ENCODE data around the gene DYNC1I1. TPM values are rescaled to one million over a fixed set of nuclear protein-coding genes. Genes with fewer than 3 reads are reported as not detected.

DYNC1I1 gene
- total RNA-seq, 2 experiments from 2014 or later: not detected

- POLR2A ChIA-PET: no interaction called here
- intact Hi-C loops (cut with DNase I, micrococcal nuclease): no loop called here
- no peaks in the 10 kb centered on the region for H3K9me3 Mint-ChIP-seq (ENCODE audit: low read depth)
- peaks cover 3% of the 10 kb centered on the region for H3K27me3 Mint-ChIP-seq
- H3K27ac Mint-ChIP-seq: no peak overlapping the region
- H3K36me3 Mint-ChIP-seq (ENCODE audit: low read depth): no peaks in the 10 kb centered on the region
- H3K4me3 Mint-ChIP-seq: no peak overlapping the region
- DNase-seq (peak; percentile 9), ATAC-seq (no peak)
- CTCF ChIA-PET: interaction anchor here (0.7 to 1.6 kb wide), 5 partner anchors 17 to 1547 kb away, joined by 3 to 4 read pairs (median 3); no protein-coding TSS in a partner anchor
- no peaks in the 10 kb centered on the region for H3K4me1 Mint-ChIP-seq
These were observed 22.7 kb downstream of the DYNC1I1 start for GRCh38 chr7:95794917-95795515.

- ATAC-seq (no peak), DNase-seq (no peak)
- ChIA-PET POLR2A (interaction anchor here (0.6 kb wide), 1 partner anchor 92 kb away, joined by 4 read pairs; no protein-coding TSS in a partner anchor), CTCF (no interaction called here)
- intact Hi-C loops (cut with DNase I, micrococcal nuclease): no loop called here
- no peaks in the 10 kb centered on the region for H3K4me1 Mint-ChIP-seq
- H3K9me3 Mint-ChIP-seq (ENCODE audit: low read depth): no peaks in the 10 kb centered on the region
- no peak overlapping the region for H3K27ac Mint-ChIP-seq
- H3K4me3 Mint-ChIP-seq: no peak overlapping the region
- H3K36me3 Mint-ChIP-seq (ENCODE audit: low read depth): no peaks in the 10 kb centered on the region
- peaks cover 2% of the 10 kb centered on the region for H3K27me3 Mint-ChIP-seq
These were observed 24.3 kb downstream of the DYNC1I1 start for GRCh38 chr7:95796617-95797016.

GRCh38 chr7:95798401-95798930 lies 26.1 kb downstream of the DYNC1I1 start:
- no peak for ATAC-seq
- no peak overlapping the region for H3K4me3 Mint-ChIP-seq
- no peak for DNase-seq
- no peak overlapping the region for H3K27ac Mint-ChIP-seq
- no peaks in the 10 kb centered on the region for H3K36me3 Mint-ChIP-seq (ENCODE audit: low read depth)
- ChIA-PET POLR2A (no interaction called here), CTCF (interaction anchor here (0.6 to 0.9 kb wide), 3 partner anchors 15 to 1499 kb away, joined by 3 read pairs; no protein-coding TSS in a partner anchor)
- no peaks in the 10 kb centered on the region for H3K9me3 Mint-ChIP-seq (ENCODE audit: low read depth)
- intact Hi-C loops (cut with DNase I, micrococcal nuclease): no loop called here
- no peaks in the 10 kb centered on the region for H3K4me1 Mint-ChIP-seq
- peaks cover 7% of the 10 kb centered on the region for H3K27me3 Mint-ChIP-seq

GRCh38 chr7:95800787-95801186 lies 28.4 kb downstream of the DYNC1I1 start:
- Mint-ChIP-seq H3K4me3 (no peak overlapping the region), H3K27me3 (peaks cover 7% of the 10 kb centered on the region), H3K9me3 (ENCODE audit: low read depth) (no peaks in the 10 kb centered on the region), H3K4me1 (no peaks in the 10 kb centered on the region), H3K36me3 (ENCODE audit: low read depth) (no peaks in the 10 kb centered on the region), H3K27ac (no peak overlapping the region)
- ChIA-PET POLR2A (no interaction called here), CTCF (no interaction called here)
- ATAC-seq (no peak), DNase-seq (no peak)
- intact Hi-C loops (cut with DNase I, micrococcal nuclease): no loop called here

- no peak for DNase-seq
- no peaks in the 10 kb centered on the region for H3K4me1 Mint-ChIP-seq
- POLR2A ChIA-PET: no interaction called here
- no peaks in the 10 kb centered on the region for H3K36me3 Mint-ChIP-seq (ENCODE audit: low read depth)
- intact Hi-C loops (cut with DNase I, micrococcal nuclease): no loop called here
- H3K27ac Mint-ChIP-seq: no peak overlapping the region
- no peak overlapping the region for H3K4me3 Mint-ChIP-seq
- CTCF ChIA-PET: no interaction called here
- no peak for ATAC-seq
- H3K9me3 Mint-ChIP-seq (ENCODE audit: low read depth): no peaks in the 10 kb centered on the region
- H3K27me3 Mint-ChIP-seq: peaks cover 7% of the 10 kb centered on the region
These were observed 29.9 kb downstream of the DYNC1I1 start for GRCh38 chr7:95802270-95802669.

GRCh38 chr7:95804052-95804451 lies 31.7 kb downstream of the DYNC1I1 start:
- H3K4me1 Mint-ChIP-seq: no peaks in the 10 kb centered on the region
- ATAC-seq (no peak), DNase-seq (no peak)
- POLR2A ChIA-PET: no interaction called here
- CTCF ChIA-PET: interaction anchor here (0.6 kb wide), 1 partner anchor 67 kb away, joined by 3 read pairs; no protein-coding TSS in a partner anchor
- H3K27me3 Mint-ChIP-seq: peaks cover 10% of the 10 kb centered on the region
- H3K9me3 Mint-ChIP-seq (ENCODE audit: low read depth): no peaks in the 10 kb centered on the region
- H3K27ac Mint-ChIP-seq: no peak overlapping the region
- H3K4me3 Mint-ChIP-seq: no peak overlapping the region
- H3K36me3 Mint-ChIP-seq (ENCODE audit: low read depth): no peaks in the 10 kb centered on the region
- intact Hi-C loops (cut with DNase I, micrococcal nuclease): no loop called here

GRCh38 chr7:95805909-95806308 lies 33.6 kb downstream of the DYNC1I1 start:
- ChIA-PET CTCF (no interaction called here), POLR2A (no interaction called here)
- Mint-ChIP-seq H3K4me3 (no peak overlapping the region), H3K9me3 (ENCODE audit: low read depth) (no peaks in the 10 kb centered on the region), H3K27me3 (peaks cover 7% of the 10 kb centered on the region), H3K36me3 (ENCODE audit: low read depth) (no peaks in the 10 kb centered on the region), H3K4me1 (no peaks in the 10 kb centered on the region), H3K27ac (no peak overlapping the region)
- ATAC-seq: no peak
- intact Hi-C loops (cut with DNase I, micrococcal nuclease): no loop called here
- no peak for DNase-seq

- ChIA-PET POLR2A (no interaction called here), CTCF (no interaction called here)
- Mint-ChIP-seq H3K27ac (no peak overlapping the region), H3K27me3 (peaks cover 3% of the 10 kb centered on the region), H3K36me3 (ENCODE audit: low read depth) (no peaks in the 10 kb centered on the region), H3K9me3 (ENCODE audit: low read depth) (no peaks in the 10 kb centered on the region), H3K4me1 (no peaks in the 10 kb centered on the region), H3K4me3 (no peak overlapping the region)
- no peak for DNase-seq
- no peak for ATAC-seq
- intact Hi-C loops (cut with DNase I, micrococcal nuclease): no loop called here
These were observed 36.0 kb downstream of the DYNC1I1 start for GRCh38 chr7:95808396-95808795.

- Mint-ChIP-seq H3K27me3 (peaks cover 3% of the 10 kb centered on the region), H3K9me3 (ENCODE audit: low read depth) (no peaks in the 10 kb centered on the region), H3K36me3 (ENCODE audit: low read depth) (no peaks in the 10 kb centered on the region), H3K4me1 (no peaks in the 10 kb centered on the region), H3K4me3 (no peak overlapping the region), H3K27ac (no peak overlapping the region)
- DNase-seq (no peak), ATAC-seq (no peak)
- ChIA-PET CTCF (interaction anchor here (1.2 to 1.5 kb wide), 2 partner anchors 17 to 19 kb away, joined by 3 to 4 read pairs; no protein-coding TSS in a partner anchor), POLR2A (no interaction called here)
- intact Hi-C loops (cut with DNase I, micrococcal nuclease): no loop called here
These were observed 39.6 kb downstream of the DYNC1I1 start for GRCh38 chr7:95811846-95812445.

GRCh38 chr7:95814721-95815120 lies 42.4 kb downstream of the DYNC1I1 start:
- DNase-seq: no peak
- Mint-ChIP-seq H3K4me1 (no peaks in the 10 kb centered on the region), H3K36me3 (ENCODE audit: low read depth) (no peaks in the 10 kb centered on the region), H3K4me3 (no peak overlapping the region), H3K27me3 (no peaks in the 10 kb centered on the region), H3K27ac (no peak overlapping the region), H3K9me3 (ENCODE audit: low read depth) (no peaks in the 10 kb centered on the region)
- no peak for ATAC-seq
- intact Hi-C loops (cut with DNase I, micrococcal nuclease): no loop called here
- CTCF ChIA-PET: interaction anchor here (1.1 kb wide), 1 partner anchor 20 kb away, joined by 3 read pairs; no protein-coding TSS in a partner anchor
- POLR2A ChIA-PET: no interaction called here

- ATAC-seq: no peak
- ChIA-PET CTCF (interaction anchor here (0.9 kb wide), 1 partner anchor 53 kb away, joined by 3 read pairs; no protein-coding TSS in a partner anchor), POLR2A (no interaction called here)
- Mint-ChIP-seq H3K9me3 (ENCODE audit: low read depth) (no peaks in the 10 kb centered on the region), H3K36me3 (ENCODE audit: low read depth) (no peaks in the 10 kb centered on the region), H3K27ac (no peak overlapping the region), H3K27me3 (no peaks in the 10 kb centered on the region), H3K4me1 (no peaks in the 10 kb centered on the region), H3K4me3 (no peak overlapping the region)
- no peak for DNase-seq
- intact Hi-C loops (cut with DNase I, micrococcal nuclease): no loop called here
These were observed 45.7 kb downstream of the DYNC1I1 start for GRCh38 chr7:95817866-95818640.

GRCh38 chr7:95820778-95821177 lies 48.4 kb downstream of the DYNC1I1 start:
- DNase-seq: no peak
- Mint-ChIP-seq H3K4me1 (no peaks in the 10 kb centered on the region), H3K27ac (no peak overlapping the region), H3K36me3 (ENCODE audit: low read depth) (no peaks in the 10 kb centered on the region), H3K9me3 (ENCODE audit: low read depth) (no peaks in the 10 kb centered on the region), H3K27me3 (no peaks in the 10 kb centered on the region), H3K4me3 (no peak overlapping the region)
- intact Hi-C loops (cut with DNase I, micrococcal nuclease): no loop called here
- no peak for ATAC-seq
- ChIA-PET CTCF (no interaction called here), POLR2A (no interaction called here)

All from activated CD4-positive, alpha-beta T cell treated with anti-CD3 and anti-CD28 coated beads for 36 hours (primary cell).